CD14-positive monocyte (primary cell): ENCODE measurements around the gene ITGAX. TPM values are rescaled to one million over a fixed set of nuclear protein-coding genes. Genes with fewer than 3 reads are reported as not detected.
"Not testable (repeated sequence)": the region's sequence is repeated elsewhere in the genome, so short reads cannot be mapped to it uniquely, and the experiment has no call there.

Experiments used
- DNase-seq, 3 donors: peaks; one replicate each; pipeline ENCODE4 v3.0.0-alpha.2; 2011 to 2022
- H2AFZ ChIP-seq: 2 replicates; pipeline ENCODE4 v1.6.0; 2012; ENCODE audit warnings: mild to moderate bottlenecking, low read depth, low read length, inconsistent platforms; ENCODE audit not compliant: insufficient read depth, poor library complexity, severe bottlenecking
- H3K27ac ChIP-seq, 2 donors: 1 replicate in 1 of 2; 2 replicates in 1 of 2; pipeline ENCODE4 v1.5.1; 2012 to 2013; ENCODE audit warnings: low read length in 2 of 2, control low read depth in 1 of 2, inconsistent platforms in 1 of 2, low read depth in 1 of 2, mild to moderate bottlenecking in 1 of 2
- H3K27me3 ChIP-seq, 2 donors: one replicate each; pipeline versions ENCODE4 v1.6.0 to v1.6.1; 2011 to 2013; ENCODE audit warnings: low read length in 2 of 2; ENCODE audit not compliant: control insufficient read depth in 2 of 2, insufficient read depth in 2 of 2
- H3K36me3 ChIP-seq, 2 donors: replicated peaks in 1 of 2; 1 replicate in 1 of 2; 2 replicates in 1 of 2; pipeline versions ENCODE4 v1.5.1 to v1.6.1; 2012 to 2013; ENCODE audit warnings: low read length in 2 of 2, control low read depth in 1 of 2, inconsistent platforms in 1 of 2, mild to moderate bottlenecking in 1 of 2; ENCODE audit not compliant: insufficient read depth in 2 of 2, control insufficient read depth in 1 of 2
- H3K4me1 ChIP-seq, 2 donors: 1 replicate in 1 of 2; 2 replicates in 1 of 2; pipeline versions ENCODE4 v1.5.1 to v1.6.1; 2012 to 2013; ENCODE audit warnings: low read length in 2 of 2, control low read depth in 1 of 2, inconsistent platforms in 1 of 2, mild to moderate bottlenecking in 1 of 2, moderate library complexity in 1 of 2; ENCODE audit not compliant: insufficient read depth in 2 of 2, control insufficient read depth in 1 of 2
- H3K4me2 ChIP-seq: replicated peaks from 2 replicates; pipeline ENCODE3; 2012; ENCODE audit warnings: low read length, moderate library complexity, mild to moderate bottlenecking; ENCODE audit not compliant: poor library complexity, severe bottlenecking; ENCODE audit errors: extremely low read depth
- H3K4me3 ChIP-seq, 3 experiments: fragments of 200-600 bp in 1 of 3; sonication (generic) in 1 of 3; replicated peaks in 1 of 3; 1 replicate in 2 of 3; 2 replicates in 1 of 3; pipeline ENCODE4 v1.5.1; 2011 to 2013; ENCODE audit warnings: low read length in 3 of 3, mild to moderate bottlenecking in 3 of 3, control low read depth in 2 of 3, low read depth in 2 of 3, inconsistent platforms in 1 of 3, moderate library complexity in 1 of 3
- H3K79me2 ChIP-seq: 2 replicates; pipeline ENCODE4 v1.6.0; 2012; ENCODE audit warnings: mild to moderate bottlenecking, control low read depth, inconsistent platforms, low read length, moderate library complexity; ENCODE audit not compliant: insufficient read depth
- H3K9ac ChIP-seq: 2 replicates; pipeline ENCODE4 v1.6.0; 2017; ENCODE audit warnings: low read length, mild to moderate bottlenecking; ENCODE audit not compliant: insufficient read depth, poor library complexity, severe bottlenecking
- H3K9me3 ChIP-seq, 2 donors: replicated peaks in 1 of 2; 1 replicate in 1 of 2; 2 replicates in 1 of 2; pipeline versions ENCODE4 v1.5.1 to v1.6.1; 2012 to 2013; ENCODE audit warnings: low read length in 2 of 2, control low read depth in 1 of 2; ENCODE audit not compliant: control insufficient read depth in 1 of 2, insufficient read depth in 1 of 2
- H4K20me1 ChIP-seq: 2 replicates; pipeline ENCODE4 v1.6.0; 2012; ENCODE audit warnings: mild to moderate bottlenecking, low read length, control low read depth, moderate library complexity; ENCODE audit not compliant: insufficient read depth
- H3K27ac Mint-ChIP-seq, 7 donors: one replicate each; pipeline ENCODE4 v1.8.0; 2020; ENCODE audit warnings: mild to moderate bottlenecking in 7 of 7, mixed read lengths in 7 of 7, moderate library complexity in 6 of 7, inconsistent platforms in 2 of 7
- H3K27me3 Mint-ChIP-seq, 3 donors: one replicate each; pipeline ENCODE4 v1.8.0; 2021 to 2022; ENCODE audit warnings: low read depth in 3 of 3, mild to moderate bottlenecking in 3 of 3, mixed read lengths in 3 of 3, moderate library complexity in 3 of 3, inconsistent platforms in 1 of 3
- H3K36me3 Mint-ChIP-seq, 2 donors: one replicate each; pipeline ENCODE4 v1.8.0; 2020; ENCODE audit warnings: mixed read lengths in 2 of 2, inconsistent platforms in 1 of 2, mild to moderate bottlenecking in 1 of 2
- H3K4me1 Mint-ChIP-seq: one replicate; pipeline ENCODE4 v1.8.0; 2020; ENCODE audit warnings: mild to moderate bottlenecking, mixed read lengths
- H3K4me3 Mint-ChIP-seq, 2 donors: one replicate each; pipeline ENCODE4 v1.8.0; 2020; ENCODE audit warnings: mild to moderate bottlenecking in 2 of 2, mixed read lengths in 2 of 2, moderate library complexity in 1 of 2
- H3K9me3 Mint-ChIP-seq, 7 donors: one replicate each; pipeline ENCODE4 v1.8.0; 2020 to 2022; ENCODE audit warnings: mixed read lengths in 7 of 7, mild to moderate bottlenecking in 6 of 7, moderate library complexity in 6 of 7, inconsistent platforms in 2 of 7
- WGBS: methylation state at CpG from one replicate; pipeline ENCODE4 v1.1.5; 2013; ENCODE audit warnings: missing lambda C conversion rate; ENCODE audit not compliant: insufficient coverage; 5-methylcytosine and 5-hydroxymethylcytosine counted together
- intact Hi-C, 2 donors: fragments of 100-400 bp; cut with micrococcal nuclease; formaldehyde crosslinking; loops; one replicate each; pipeline versions ENCODE4 v1.15.0 to v1.15.1; 2023
- polyA plus RNA-seq, 3 donors: library from polyadenylated mRNA; depleted of rRNA in 1 of 3; unstranded in 2 of 3; stranded (reverse) in 1 of 3; fragments of 300-500 nt in 2 of 3; fragments of >200 nt in 1 of 3; fragmentation: Illumina TruSeq in 2 of 3; gene quantifications; 1 replicate in 2 of 3; 2 replicates in 1 of 3; pipeline ENCODE4 v1.2.3, GENCODE V29; 2012 to 2021
- TF ChIP-seq, protein P1 (sequence below): fragments of 200-600 bp; IDR thresholded peaks from one replicate; pipeline ENCODE4 v1.8.0; 2022; ENCODE audit warnings: antibody characterized with exemption, mild to moderate bottlenecking

Gene ITGAX
- polyA plus RNA-seq, 3 donors, result 40.7 to 710 (median 71.3) TPM

DNA sequence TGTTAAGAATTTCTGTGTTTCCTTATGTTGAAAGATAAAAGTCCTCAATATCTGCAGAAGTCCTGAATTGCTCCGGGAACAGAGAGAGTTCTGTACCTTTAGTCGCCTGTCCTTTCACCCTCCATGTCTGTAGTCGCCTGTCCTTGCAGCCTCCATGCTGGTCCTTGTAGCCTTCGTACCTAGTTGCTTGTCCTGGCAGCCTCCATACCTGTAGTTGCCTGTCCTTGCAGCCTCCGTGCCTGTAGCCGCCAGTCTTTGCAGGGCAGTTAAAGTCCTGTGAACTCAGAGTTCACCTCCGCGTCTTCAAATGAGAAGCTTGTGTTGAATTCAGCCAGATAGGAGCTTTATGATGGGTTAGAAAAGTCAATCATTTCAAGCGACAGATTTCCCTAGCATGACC is 19.5 kb upstream of the ITGAX start:
- Histone ChIP-seq H3K36me3 (peaks cover 16 to 24% of the 10 kb centered on the region in 2 donors), H3K9ac (no peak overlapping the region), H3K27ac (no peak overlapping the region), H3K4me3 (no peak overlapping the region), H2AFZ (no peak overlapping the region), H3K27me3 (no peaks in the 10 kb centered on the region), H3K9me3 (no peaks in the 10 kb centered on the region), H3K4me2 (no peak overlapping the region), H3K79me2 (no peaks in the 10 kb centered on the region), H4K20me1 (peaks cover 8% of the 10 kb centered on the region), H3K4me1 (no peaks in the 10 kb centered on the region)
- Mint-ChIP-seq H3K4me3 (no peak overlapping the region), H3K4me1 (peaks cover 29% of the 10 kb centered on the region), H3K27ac (peak overlapping the region in 2 of 7 donors; percentile 38 to 57), H3K36me3 (peaks cover 17 to 29% of the 10 kb centered on the region in 2 donors), H3K27me3 (peaks cover 0 to 6% (median 0%) of the 10 kb centered on the region in 3 donors), H3K9me3 (peaks cover 0 to 8% (median 0%) of the 10 kb centered on the region in 7 donors)
- WGBS, result 95% methylated on average over 4 of the region's 9 CpGs
- intact Hi-C loops, result no loop called here
- TF ChIP-seq, protein P1, sequence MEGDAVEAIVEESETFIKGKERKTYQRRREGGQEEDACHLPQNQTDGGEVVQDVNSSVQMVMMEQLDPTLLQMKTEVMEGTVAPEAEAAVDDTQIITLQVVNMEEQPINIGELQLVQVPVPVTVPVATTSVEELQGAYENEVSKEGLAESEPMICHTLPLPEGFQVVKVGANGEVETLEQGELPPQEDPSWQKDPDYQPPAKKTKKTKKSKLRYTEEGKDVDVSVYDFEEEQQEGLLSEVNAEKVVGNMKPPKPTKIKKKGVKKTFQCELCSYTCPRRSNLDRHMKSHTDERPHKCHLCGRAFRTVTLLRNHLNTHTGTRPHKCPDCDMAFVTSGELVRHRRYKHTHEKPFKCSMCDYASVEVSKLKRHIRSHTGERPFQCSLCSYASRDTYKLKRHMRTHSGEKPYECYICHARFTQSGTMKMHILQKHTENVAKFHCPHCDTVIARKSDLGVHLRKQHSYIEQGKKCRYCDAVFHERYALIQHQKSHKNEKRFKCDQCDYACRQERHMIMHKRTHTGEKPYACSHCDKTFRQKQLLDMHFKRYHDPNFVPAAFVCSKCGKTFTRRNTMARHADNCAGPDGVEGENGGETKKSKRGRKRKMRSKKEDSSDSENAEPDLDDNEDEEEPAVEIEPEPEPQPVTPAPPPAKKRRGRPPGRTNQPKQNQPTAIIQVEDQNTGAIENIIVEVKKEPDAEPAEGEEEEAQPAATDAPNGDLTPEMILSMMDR, result no peak
- no peak for DNase-seq

DNA sequence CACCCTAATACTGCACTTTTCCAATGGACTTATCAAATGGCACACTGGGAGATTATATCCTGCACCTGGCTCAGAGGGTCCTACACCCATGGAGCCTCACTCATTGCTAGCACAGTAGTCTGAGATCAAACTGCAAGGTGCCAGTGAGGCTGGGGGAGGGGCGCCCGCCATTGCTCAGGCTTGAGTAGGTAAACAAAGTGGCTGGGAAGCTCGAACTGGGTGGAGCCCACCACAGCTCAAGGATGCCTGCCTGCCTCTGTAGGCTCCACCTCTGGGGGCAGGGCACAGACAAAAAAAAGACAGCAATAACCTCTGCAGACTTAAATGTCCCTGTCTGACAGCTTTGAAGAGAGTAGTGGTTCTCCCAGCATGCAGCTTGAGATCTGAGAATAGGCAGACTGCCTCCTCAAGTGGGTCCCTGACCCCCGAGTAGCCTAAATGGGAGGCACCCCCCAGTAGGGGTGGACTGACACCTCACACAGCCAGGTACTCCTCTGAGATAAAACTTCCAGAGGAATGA is 16.8 kb upstream of the ITGAX start:
- H3K4me2 ChIP-seq, H3K27ac ChIP-seq, H3K9ac ChIP-seq, H3K36me3 Mint-ChIP-seq, H3K4me1 ChIP-seq, DNase-seq, H3K27me3 ChIP-seq, H3K9me3 ChIP-seq, intact Hi-C loops, H3K79me2 ChIP-seq, H4K20me1 ChIP-seq, H3K27me3 Mint-ChIP-seq, H3K4me3 ChIP-seq, H3K27ac Mint-ChIP-seq, H3K4me3 Mint-ChIP-seq, H2AFZ ChIP-seq, H3K36me3 ChIP-seq: not testable (repeated sequence)
- H3K4me1 Mint-ChIP-seq, result peaks cover 21% of the 10 kb centered on the region
- H3K9me3 Mint-ChIP-seq, result peaks cover 0 to 12% (median 1%) of the 10 kb centered on the region in 7 donors
- WGBS, result 83% methylated on average over 2 of the region's 4 CpGs
